Trophoblast cell (in vitro differentiated cells and primary cell): ENCODE data around the gene TIMM44. TPM values are rescaled to one million over a fixed set of nuclear protein-coding genes. Genes with fewer than 3 reads are reported as not detected.

Experiments used
- DNase-seq, 2 donors: peaks; one replicate each; pipeline ENCODE4 v3.0.0-alpha.2; 2016
- H2AFZ ChIP-seq: 2 replicates; pipeline ENCODE4 v1.6.1; 2013; ENCODE audit warnings: low read length, moderate library complexity, mild to moderate bottlenecking; ENCODE audit not compliant: insufficient read depth, poor library complexity
- H2AK5ac ChIP-seq: 2 replicates; pipeline ENCODE4 v1.6.1; 2013; ENCODE audit warnings: mild to moderate bottlenecking, low read length
- H2BK120ac ChIP-seq: 2 replicates; pipeline ENCODE4 v1.6.1; 2013; ENCODE audit warnings: low read length, mild to moderate bottlenecking, moderate library complexity; ENCODE audit not compliant: insufficient read depth, poor library complexity
- H2BK12ac ChIP-seq: 2 replicates; pipeline ENCODE4 v1.6.1; 2013; ENCODE audit warnings: mild to moderate bottlenecking, low read length, moderate library complexity
- H2BK5ac ChIP-seq: 2 replicates; pipeline ENCODE4 v1.6.1; 2013; ENCODE audit warnings: low read length, low read depth, moderate library complexity, mild to moderate bottlenecking; ENCODE audit not compliant: poor library complexity
- H3K14ac ChIP-seq: 2 replicates; pipeline ENCODE4 v1.6.1; 2013; ENCODE audit warnings: mild to moderate bottlenecking, low read length
- H3K18ac ChIP-seq: 2 replicates; pipeline ENCODE4 v1.6.1; 2013; ENCODE audit warnings: mild to moderate bottlenecking, low read length
- H3K23ac ChIP-seq: 2 replicates; pipeline ENCODE4 v1.6.1; 2013; ENCODE audit warnings: low read length
- H3K27ac ChIP-seq: 2 replicates; pipeline ENCODE4 v1.5.1; 2013; ENCODE audit warnings: low read depth, mild to moderate bottlenecking, inconsistent platforms, low read length, moderate library complexity
- H3K27me3 ChIP-seq: 2 replicates; pipeline ENCODE4 v1.6.1; 2013; ENCODE audit warnings: inconsistent platforms, mild to moderate bottlenecking, low read length, moderate library complexity; ENCODE audit not compliant: insufficient read depth
- H3K36me3 ChIP-seq, 2 experiments: 1 replicate in 1 of 2; 2 replicates in 1 of 2; pipeline ENCODE4 v1.6.1; 2013; ENCODE audit warnings: low read length in 2 of 2, mild to moderate bottlenecking in 2 of 2, moderate library complexity in 1 of 2; ENCODE audit not compliant: insufficient read depth in 2 of 2, control insufficient read depth in 1 of 2
- H3K4ac ChIP-seq: 2 replicates; pipeline ENCODE4 v1.6.1; 2013; ENCODE audit warnings: low read depth, mild to moderate bottlenecking, low read length, moderate library complexity
- H3K4me1 ChIP-seq, 2 experiments: 1 replicate in 1 of 2; 2 replicates in 1 of 2; pipeline ENCODE4 v1.6.1; 2013; ENCODE audit warnings: low read length in 2 of 2, mild to moderate bottlenecking in 2 of 2, moderate library complexity in 1 of 2; ENCODE audit not compliant: insufficient read depth in 2 of 2, control insufficient read depth in 1 of 2
- H3K4me2 ChIP-seq: 2 replicates; pipeline ENCODE4 v1.6.1; 2013; ENCODE audit warnings: inconsistent platforms, mild to moderate bottlenecking, low read length, moderate library complexity
- H3K4me3 ChIP-seq: 2 replicates; pipeline ENCODE4 v1.5.1; 2013; ENCODE audit warnings: mild to moderate bottlenecking, low read depth, low read length, inconsistent platforms
- H3K79me1 ChIP-seq: one replicate; pipeline ENCODE4 v1.6.1; 2013; ENCODE audit warnings: low read length
- H3K79me2 ChIP-seq: 2 replicates; pipeline ENCODE4 v1.6.1; 2013; ENCODE audit warnings: low read length, mild to moderate bottlenecking; ENCODE audit not compliant: control insufficient read depth, insufficient read depth, poor library complexity
- H3K9ac ChIP-seq: 2 replicates; pipeline ENCODE4 v1.6.1; 2013; ENCODE audit warnings: mild to moderate bottlenecking, low read length
- H3K9me3 ChIP-seq: 2 replicates; pipeline ENCODE4 v1.6.1; 2013; ENCODE audit warnings: low read depth, mild to moderate bottlenecking, control low read depth, inconsistent platforms, low read length; ENCODE audit not compliant: insufficient read depth
- H4K12ac ChIP-seq: 2 replicates; pipeline ENCODE4 v1.6.1; 2013; ENCODE audit warnings: low read depth, mild to moderate bottlenecking, low read length, moderate library complexity
- H4K8ac ChIP-seq: 2 replicates; pipeline ENCODE4 v1.6.1; 2013; ENCODE audit warnings: low read depth, mild to moderate bottlenecking, low read length, moderate library complexity
- H4K91ac ChIP-seq: one replicate; pipeline ENCODE4 v1.6.1; 2013; ENCODE audit warnings: low read depth, mild to moderate bottlenecking, low read length, moderate library complexity
- WGBS: extraction: QIAGEN DNeasy Blood & Tissue Kit; methylation state at CpG from one replicate; pipeline ENCODE4 v1.1.7; 2013; ENCODE audit warnings: missing lambda C conversion rate; ENCODE audit not compliant: insufficient read length, insufficient coverage; ENCODE audit errors: extremely low coverage; 5-methylcytosine and 5-hydroxymethylcytosine counted together
- polyA plus RNA-seq: library from polyadenylated mRNA; stranded (reverse); fragments of 200-250 nt; gene quantifications from 2 replicates; pipeline ENCODE4 v1.2.3, GENCODE V29; 2013

Gene TIMM44
- 55.8 and 58.2 TPM in 2 replicates for polyA plus RNA-seq

GRCh38 chr19:7943444-7944176 is at the start of gene TIMM44:
Gene TIMM44 (minus strand): TSS chr19:7943666. CDS start chr19:7943651, 15 bp downstream.
- Histone ChIP-seq H3K4me2 (peak within 1 kb of the TSS; percentile 100), H4K12ac (peak within 1 kb of the TSS; percentile 87), H3K9me3 (no peaks in the 10 kb centered on the region), H3K36me3 (peaks cover 14 to 18% of the 10 kb centered on the region in 2 experiments), H3K79me2 (peaks cover 5% of the 10 kb centered on the region), H3K23ac (no peak within 1 kb of the TSS), H3K4me3 (peak within 1 kb of the TSS; percentile 91), H3K27ac (peak within 1 kb of the TSS; percentile 77), H3K4ac (peak within 1 kb of the TSS; percentile 80), H3K14ac (peak within 1 kb of the TSS; percentile 83), H3K79me1 (peaks cover 5% of the 10 kb centered on the region), H2BK120ac (peak within 1 kb of the TSS; percentile 93), H3K4me1 (no peaks in the 10 kb centered on the region), H2BK5ac (peak within 1 kb of the TSS; percentile 86), H2BK12ac (no peak within 1 kb of the TSS), H4K8ac (peak within 1 kb of the TSS; percentile 93), H2AFZ (peak within 1 kb of the TSS; percentile 80), H4K91ac (peak within 1 kb of the TSS; percentile 91), H3K18ac (peak within 1 kb of the TSS; percentile 81), H3K9ac (peak within 1 kb of the TSS; percentile 97), H2AK5ac (peak within 1 kb of the TSS; percentile 87), H3K27me3 (no peaks in the 10 kb centered on the region)
- peak; percentile 100 for DNase-seq
- no CpG with 5 or more reads among the region's 56 CpGs for WGBS

GRCh38 chr19:7992575-7992974 is 49.1 kb upstream of the TIMM44 start:
- H2BK12ac ChIP-seq: no peak overlapping the region
- no peak overlapping the region for H3K4me2 ChIP-seq
- no peak overlapping the region for H3K14ac ChIP-seq
- no peak overlapping the region for H4K91ac ChIP-seq
- DNase-seq: no peak
- H4K8ac ChIP-seq: no peak overlapping the region
- no peak overlapping the region for H4K12ac ChIP-seq
- no peak overlapping the region for H3K4me3 ChIP-seq
- H3K27ac ChIP-seq: no peak overlapping the region
- no peak overlapping the region for H2AFZ ChIP-seq
- H2BK5ac ChIP-seq: no peak overlapping the region
- H2AK5ac ChIP-seq: no peak overlapping the region
- peak overlapping the region; percentile 31 for H3K4ac ChIP-seq
- H3K79me2 ChIP-seq: peaks cover 18% of the 10 kb centered on the region
- no peak overlapping the region for H2BK120ac ChIP-seq
- H3K9me3 ChIP-seq: no peaks in the 10 kb centered on the region
- WGBS: no CpG with 5 or more reads among the region's 10 CpGs
- no peak overlapping the region for H3K23ac ChIP-seq
- no peak overlapping the region for H3K18ac ChIP-seq
- peaks cover 28 to 29% of the 10 kb centered on the region in 2 experiments for H3K36me3 ChIP-seq
- H3K27me3 ChIP-seq: no peaks in the 10 kb centered on the region
- no peak overlapping the region for H3K9ac ChIP-seq
- peaks cover 7% of the 10 kb centered on the region for H3K79me1 ChIP-seq
- H3K4me1 ChIP-seq: peaks cover 19 to 28% of the 10 kb centered on the region in 2 experiments

- peak; percentile 63 to 89 for DNase-seq
- H2AK5ac ChIP-seq: peak overlapping the region; percentile 81
- H3K4me1 ChIP-seq: peaks cover 22 to 33% of the 10 kb centered on the region in 2 experiments
Observed at GRCh38 chr19:7989071-7989575, 45.7 kb upstream of the TIMM44 start.

GRCh38 chr19:7988307-7988706 is 44.8 kb upstream of the TIMM44 start:
- no peak overlapping the region for H3K4me3 ChIP-seq
- peaks cover 18 to 28% of the 10 kb centered on the region in 2 experiments for H3K4me1 ChIP-seq
- no peaks in the 10 kb centered on the region for H3K9me3 ChIP-seq
- H2BK5ac ChIP-seq: no peak overlapping the region
- peak overlapping the region; percentile 93 for H3K27ac ChIP-seq
- no peak overlapping the region for H2AFZ ChIP-seq
- H3K36me3 ChIP-seq: peaks cover 61 to 67% of the 10 kb centered on the region in 2 experiments
- no peak overlapping the region for H3K9ac ChIP-seq
- no peak overlapping the region for H2BK12ac ChIP-seq
- H3K14ac ChIP-seq: no peak overlapping the region
- H3K4ac ChIP-seq: peak overlapping the region; percentile 31
- H3K79me2 ChIP-seq: peaks cover 10% of the 10 kb centered on the region
- no peak overlapping the region for H2AK5ac ChIP-seq
- H3K18ac ChIP-seq: peak overlapping the region; percentile 94
- no peaks in the 10 kb centered on the region for H3K27me3 ChIP-seq
- peaks cover 7% of the 10 kb centered on the region for H3K79me1 ChIP-seq
- no peak overlapping the region for H3K23ac ChIP-seq
- H4K91ac ChIP-seq: peak overlapping the region; percentile 90
- no peak overlapping the region for H3K4me2 ChIP-seq
- H2BK120ac ChIP-seq: no peak overlapping the region
- peak; percentile 37 to 50 for DNase-seq
- H4K12ac ChIP-seq: no peak overlapping the region
- H4K8ac ChIP-seq: peak overlapping the region; percentile 75
- WGBS: no CpG with 5 or more reads among the region's 5 CpGs

More at GRCh38 chr19:7989071-7989575, 45.7 kb upstream of the TIMM44 start:
- Histone ChIP-seq H3K23ac (no peak overlapping the region), H3K79me2 (peaks cover 14% of the 10 kb centered on the region), H3K4me3 (no peak overlapping the region), H2BK12ac (peak overlapping the region; percentile 75), H2BK5ac (peak overlapping the region; percentile 67), H3K9ac (no peak overlapping the region), H3K27me3 (no peaks in the 10 kb centered on the region), H4K8ac (peak overlapping the region; percentile 75), H3K14ac (peak overlapping the region; percentile 92), H3K4me2 (peak overlapping the region; percentile 10), H3K36me3 (peaks cover 52 to 59% of the 10 kb centered on the region in 2 experiments), H3K27ac (peak overlapping the region; percentile 93), H4K12ac (peak overlapping the region; percentile 50), H2AFZ (peak overlapping the region; percentile 20), H3K4ac (peak overlapping the region; percentile 31), H3K9me3 (no peaks in the 10 kb centered on the region), H4K91ac (peak overlapping the region; percentile 90), H3K79me1 (peaks cover 7% of the 10 kb centered on the region), H3K18ac (peak overlapping the region; percentile 94), H2BK120ac (peak overlapping the region; percentile 73)
- WGBS: no CpG with 5 or more reads among the region's 12 CpGs
